Neural cell (in vitro differentiated cells): ENCODE results near the gene VPS39. TPM values are rescaled to one million over a fixed set of nuclear protein-coding genes. Genes with fewer than 3 reads are reported as not detected.

ENCODE experiments used
- H2AFZ ChIP-seq: fragments of 200-600, 300-800 bp; sonication (generic), shearing (Covaris generic); 2 replicates; pipeline ENCODE4 v1.6.0; 2014; ENCODE audit warnings: low read depth, mild to moderate bottlenecking, antibody characterized with exemption, low read length, moderate library complexity
- H3F3A ChIP-seq: fragments of 200-600 bp; shearing (Covaris generic); 2 replicates; pipeline ENCODE4 v1.6.1; 2016; ENCODE audit warnings: mild to moderate bottlenecking, moderate library complexity, mixed read lengths, antibody characterized with exemption, low read length; ENCODE audit not compliant: insufficient read depth, poor library complexity, severe bottlenecking
- H3K27ac ChIP-seq: fragments of 200-600, 300-800 bp; sonication (generic), shearing (Covaris generic); 2 replicates; pipeline ENCODE4 v1.5.1; 2014; ENCODE audit warnings: mild to moderate bottlenecking, low read length, moderate library complexity
- H3K27me3 ChIP-seq: fragments of 300-800, 200-600 bp; sonication (generic), shearing (Covaris generic); 2 replicates; pipeline ENCODE4 v1.6.0; 2014; ENCODE audit warnings: mild to moderate bottlenecking, low read depth, low read length, moderate library complexity; ENCODE audit not compliant: insufficient read depth
- H3K36me3 ChIP-seq: fragments of 300-800, 200-600 bp; sonication (generic), shearing (Covaris generic); 2 replicates; pipeline ENCODE4 v1.5.1; 2014; ENCODE audit warnings: mild to moderate bottlenecking, antibody characterized with exemption, low read length, moderate library complexity; ENCODE audit not compliant: insufficient read depth
- H3K4me2 ChIP-seq: fragments of 300-800, 200-600 bp; sonication (generic), shearing (Covaris generic); 2 replicates; pipeline ENCODE4 v1.6.0; 2014; ENCODE audit warnings: mild to moderate bottlenecking, low read length
- H3K4me3 ChIP-seq: fragments of 300-800, 200-600 bp; sonication (generic), shearing (Covaris generic); 2 replicates; pipeline ENCODE4 v1.5.1; 2014; ENCODE audit warnings: mild to moderate bottlenecking, low read length, moderate library complexity
- H3K79me2 ChIP-seq: fragments of 200-600 bp; shearing (Covaris generic); replicated peaks from 2 replicates; pipeline ENCODE4 v1.6.0; 2014; ENCODE audit warnings: mild to moderate bottlenecking, low read length, moderate library complexity; ENCODE audit not compliant: insufficient read depth
- H3K9ac ChIP-seq: fragments of 300-800, 200-600 bp; sonication (generic), shearing (Covaris generic); 2 replicates; pipeline ENCODE4 v1.6.1; 2016; ENCODE audit warnings: mild to moderate bottlenecking, low read length, mixed read lengths
- H3K9me2 ChIP-seq: fragments of 200-600 bp; shearing (Covaris generic); 2 replicates; pipeline ENCODE4 v1.6.1; 2016; ENCODE audit warnings: mild to moderate bottlenecking, low read length, mixed read lengths; ENCODE audit not compliant: insufficient read depth
- H3K9me3 ChIP-seq: fragments of 200-600, 300-800 bp; sonication (generic), shearing (Covaris generic); 2 replicates; pipeline ENCODE4 v1.6.1; 2016; ENCODE audit warnings: mild to moderate bottlenecking, mixed run types, low read length, moderate library complexity, mixed read lengths
- H4K20me1 ChIP-seq: fragments of 200-600 bp; shearing (Covaris generic); 2 replicates; pipeline ENCODE4 v1.6.1; 2016; ENCODE audit warnings: mild to moderate bottlenecking, mixed run types; ENCODE audit not compliant: insufficient read depth
- CTCF ChIP-seq: fragments of 450-650 bp; IDR thresholded peaks from 2 replicates; pipeline ENCODE4 v1.5.1; 2014; ENCODE audit warnings: antibody characterized with exemption, mild to moderate bottlenecking, moderate library complexity; ENCODE audit not compliant: poor library complexity, severe bottlenecking
- EP300 ChIP-seq: fragments of 450-650 bp; conservative IDR thresholded peaks from 2 replicates; pipeline ENCODE4 v1.6.1; 2014; ENCODE audit warnings: antibody characterized with exemption, mild to moderate bottlenecking, moderate library complexity; ENCODE audit not compliant: poor library complexity, severe bottlenecking
- EZH2 ChIP-seq: fragments of 200-600, 300-800 bp; shearing (Covaris generic), sonication (generic); IDR thresholded peaks from 2 replicates; pipeline ENCODE4 v1.6.1; 2014; ENCODE audit warnings: antibody characterized with exemption, low read length, borderline replicate concordance, mild to moderate bottlenecking; ENCODE audit not compliant: insufficient read depth, poor library complexity, severe bottlenecking
- MXI1 ChIP-seq: fragments of 450-650 bp; conservative IDR thresholded peaks from 2 replicates; pipeline ENCODE4 v1.6.1; 2014; ENCODE audit warnings: antibody characterized with exemption, mild to moderate bottlenecking; ENCODE audit not compliant: poor library complexity, severe bottlenecking
- POLR2AphosphoS5 ChIP-seq: IDR thresholded peaks from 2 replicates; pipeline ENCODE4 v1.6.1; 2012
- RAD21 ChIP-seq: fragments of 450-650 bp; conservative IDR thresholded peaks from 2 replicates; pipeline ENCODE4 v1.6.1; 2014; ENCODE audit warnings: antibody characterized with exemption, mild to moderate bottlenecking, moderate library complexity
- REST ChIP-seq: IDR thresholded peaks from 2 replicates; pipeline ENCODE4 v1.6.1; 2012; ENCODE audit warnings: borderline replicate concordance
- SMC3 ChIP-seq: fragments of 450-650 bp; conservative IDR thresholded peaks from 2 replicates; pipeline ENCODE4 v1.6.1; 2014; ENCODE audit warnings: antibody characterized with exemption, mild to moderate bottlenecking, moderate library complexity; ENCODE audit not compliant: poor library complexity
- TAF1 ChIP-seq: IDR thresholded peaks from 2 replicates; pipeline ENCODE4 v1.6.1; 2012; ENCODE audit warnings: low read depth
- polyA plus RNA-seq: library from polyadenylated mRNA; depleted of rRNA; stranded (reverse); fragments of >200 nt; gene quantifications from 2 replicates; pipeline ENCODE4 v1.2.3, GENCODE V29; 2014

VPS39 gene
- polyA plus RNA-seq, 1 donor from 2014 or later = 59.9 TPM

DNA sequence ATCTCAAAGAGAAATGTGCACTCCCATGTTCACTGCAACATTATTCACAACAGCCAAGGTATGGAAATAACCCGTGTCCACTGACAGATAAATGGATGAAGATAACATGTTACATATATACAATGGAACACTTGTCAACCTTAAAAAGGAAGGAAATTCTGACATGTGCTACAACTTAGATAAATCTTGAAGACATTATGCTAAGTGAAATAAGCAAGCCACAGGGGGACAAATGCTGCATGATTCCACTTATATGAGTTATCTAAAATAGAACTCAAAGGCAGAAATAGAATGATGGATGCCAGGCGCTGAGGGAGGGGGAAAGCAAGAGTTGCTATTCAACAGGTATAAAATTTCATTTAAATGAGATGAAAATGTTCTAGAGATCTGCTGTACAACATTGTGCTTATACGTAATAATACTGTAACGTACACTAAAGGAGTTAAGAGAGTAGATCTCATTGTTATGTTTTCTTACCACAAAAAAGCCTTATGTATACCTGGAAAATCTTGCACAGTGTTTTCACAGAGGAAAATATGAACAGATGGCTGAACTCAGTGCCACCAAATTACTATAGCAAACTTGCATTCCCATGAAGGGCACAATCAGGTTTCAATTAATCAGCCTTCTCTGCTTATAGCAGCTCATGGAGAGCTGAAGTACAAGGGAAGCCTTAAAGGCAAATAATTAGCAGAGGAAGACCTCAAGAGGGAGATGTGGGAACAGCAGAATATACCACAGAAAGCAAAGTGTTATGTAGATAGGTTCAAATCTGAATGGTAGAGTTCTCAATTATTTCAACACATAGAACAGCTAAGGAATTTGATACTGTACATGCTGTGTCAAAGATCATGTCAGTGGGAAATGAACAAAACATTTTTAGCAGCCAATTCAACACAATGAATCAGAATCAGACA is 8.1 kb upstream of the VPS39 start:
- TF ChIP-seq POLR2AphosphoS5 (peak; percentile 82), EZH2 (no peak), MXI1 (no peak), TAF1 (no peak), SMC3 (no peak), CTCF (no peak), EP300 (peak; percentile 91), RAD21 (no peak), REST (no peak)
- Histone ChIP-seq H2AFZ (no peak overlapping the region), H3K9me2 (no peaks in the 10 kb centered on the region), H3F3A (no peaks in the 10 kb centered on the region), H3K9me3 (no peaks in the 10 kb centered on the region), H3K4me3 (no peak overlapping the region), H3K79me2 (no peaks in the 10 kb centered on the region), H3K4me2 (no peak overlapping the region), H3K36me3 (peaks cover 9% of the 10 kb centered on the region), H4K20me1 (no peaks in the 10 kb centered on the region), H3K27ac (no peak overlapping the region), H3K9ac (no peak overlapping the region), H3K27me3 (no peaks in the 10 kb centered on the region)

- H4K20me1 ChIP-seq = no peaks in the 10 kb centered on the region
- H3K36me3 ChIP-seq = peaks cover 19% of the 10 kb centered on the region
Measured at GRCh38 chr15:42214600-42214999, 6.5 kb upstream of the VPS39 start.

More at GRCh38 chr15:42214600-42214999, 6.5 kb upstream of the VPS39 start:
- Histone ChIP-seq H3K27ac (no peak overlapping the region), H3K27me3 (no peaks in the 10 kb centered on the region), H3K4me3 (no peak overlapping the region), H3K9ac (no peak overlapping the region), H3K4me2 (no peak overlapping the region), H3F3A (no peaks in the 10 kb centered on the region), H2AFZ (no peak overlapping the region), H3K9me2 (no peaks in the 10 kb centered on the region), H3K9me3 (no peaks in the 10 kb centered on the region), H3K79me2 (no peaks in the 10 kb centered on the region)
- no peak for TF ChIP-seq TAF1
- no peak for TF ChIP-seq MXI1
- TF ChIP-seq RAD21 = no peak
- TF ChIP-seq POLR2AphosphoS5 = no peak
- no peak for TF ChIP-seq EP300
- no peak for TF ChIP-seq CTCF
- no peak for TF ChIP-seq SMC3
